ENCODE results near the gene ARMC7. TPM values are rescaled to one million over a fixed set of nuclear protein-coding genes. Genes with fewer than 3 reads are reported as not detected.
A peak's percentile ranks its signal among the peaks of the same experiment; 100 is the strongest.

Gene ARMC7
- 10 to 100 TPM in 1 of 9 donors, 1 to 10 TPM in 8; 3.7 to 13.8 (median 8.8) TPM for total RNA-seq
- polyA plus RNA-seq = 1 to 10 TPM; 5.5 to 7.1 (median 5.8) TPM
- long read RNA-seq, donor 1, partial matches to known transcripts = 0 of 2 reads
- long read RNA-seq, donor 1, other reads (novel, unspliced or antisense) = 0 of 2 reads
- long read RNA-seq, donor 2, partial matches to known transcripts = 0 of 1 reads
- long read RNA-seq, donor 2, other reads (novel, unspliced or antisense) = 0 of 1 reads
- long read RNA-seq, donor 3, partial matches to known transcripts = 0 of 1 reads
- long read RNA-seq, donor 3, other reads (novel, unspliced or antisense) = 0 of 1 reads
- long read RNA-seq, donor 4, partial matches to known transcripts = 2 of 8 reads
- long read RNA-seq, donor 4, other reads (novel, unspliced or antisense) = 1 of 8 reads
- long read RNA-seq, donor 5, transcript ARMC7-201 (3 exons, 2,126 nt) = major isoform, 14 of 16 reads
- long read RNA-seq, donor 5, partial matches to known transcripts = 0 of 16 reads
- long read RNA-seq, donor 5, other reads (novel, unspliced or antisense) = 1 of 16 reads
- long read RNA-seq, donor 6, partial matches to known transcripts = 0 of 1 reads
- long read RNA-seq, donor 6, other reads (novel, unspliced or antisense) = 1 of 1 reads
- long read RNA-seq, donor 7 = 0 reads
- long read RNA-seq, donor 8, partial matches to known transcripts = 0 of 3 reads
- long read RNA-seq, donor 8, other reads (novel, unspliced or antisense) = 0 of 3 reads
- long read RNA-seq, donor 9 = 0 reads
- long read RNA-seq, donor 10, partial matches to known transcripts = 0 of 2 reads
- long read RNA-seq, donor 10, other reads (novel, unspliced or antisense) = 0 of 2 reads

DNA sequence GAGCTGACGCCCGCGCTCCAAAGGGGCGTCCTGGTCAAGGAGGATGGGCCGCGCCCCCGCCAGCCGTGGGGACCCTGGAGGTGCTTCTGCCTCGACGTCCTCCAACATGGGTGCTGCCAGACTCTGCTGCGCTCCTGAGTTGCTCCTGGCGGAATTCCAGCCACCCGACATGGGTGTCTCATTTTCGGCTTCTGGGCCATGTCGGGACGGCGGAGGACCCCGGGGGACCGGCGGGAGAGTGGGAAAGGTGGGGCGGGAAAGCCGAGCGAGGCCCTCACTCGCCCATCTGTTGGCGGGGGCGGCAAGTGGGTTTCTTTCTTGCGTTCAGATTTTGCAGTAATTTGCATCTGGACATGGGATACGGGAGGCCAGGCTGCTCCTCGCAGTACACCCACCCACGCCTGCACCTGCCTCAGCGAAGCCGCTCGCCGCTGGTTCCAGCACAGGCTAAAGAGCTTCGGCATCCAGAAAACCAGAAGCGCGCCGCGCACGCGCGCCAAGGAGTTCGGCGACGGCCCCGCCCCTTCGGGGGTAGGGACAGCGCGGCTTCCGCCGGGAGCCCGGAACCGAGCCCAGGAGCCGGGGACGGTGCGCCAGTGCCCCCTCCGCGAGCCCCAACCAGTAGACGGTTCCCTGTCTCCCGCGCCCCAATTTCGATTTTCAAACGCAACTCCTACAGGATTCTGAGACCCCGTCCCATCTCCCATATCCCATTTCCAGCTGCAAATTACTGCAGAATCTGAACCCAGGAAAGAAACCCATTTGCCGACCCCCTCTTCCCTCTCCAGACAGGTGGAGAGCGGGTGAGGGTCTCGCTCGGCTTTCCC is at the start of gene ARMC7:
Gene ARMC7, plus strand, starts transcription at position 563 of the 827 bp plus-strand sequence. CDS start 320 bp downstream, outside the sequence.
- Histone ChIP-seq H3K36me3 (replicated peaks in 1 of 2) (no peaks in the 10 kb centered on the region), H3K27me3 (no peaks in the 10 kb centered on the region), H3K27ac (peak within 1 kb of the TSS in 2 of 5 donors; percentile 60 to 65), H3K4me1 (replicated peaks in 1 of 2) (peaks cover 0 to 25% of the 10 kb centered on the region in 2 donors), H3K4me3 (peak within 1 kb of the TSS in 3 of 4 donors; percentile 51 to 92 (median 85)), H3K9me3 (replicated peaks in 1 of 3) (no peaks in the 10 kb centered on the region)
- peak; percentile 84 to 93 (median 89) for DNase-seq
- WGBS, 4 donors = 1% methylated on average over 44 to 68 of the region's 68 CpGs
- TF ChIP-seq, protein P1, sequence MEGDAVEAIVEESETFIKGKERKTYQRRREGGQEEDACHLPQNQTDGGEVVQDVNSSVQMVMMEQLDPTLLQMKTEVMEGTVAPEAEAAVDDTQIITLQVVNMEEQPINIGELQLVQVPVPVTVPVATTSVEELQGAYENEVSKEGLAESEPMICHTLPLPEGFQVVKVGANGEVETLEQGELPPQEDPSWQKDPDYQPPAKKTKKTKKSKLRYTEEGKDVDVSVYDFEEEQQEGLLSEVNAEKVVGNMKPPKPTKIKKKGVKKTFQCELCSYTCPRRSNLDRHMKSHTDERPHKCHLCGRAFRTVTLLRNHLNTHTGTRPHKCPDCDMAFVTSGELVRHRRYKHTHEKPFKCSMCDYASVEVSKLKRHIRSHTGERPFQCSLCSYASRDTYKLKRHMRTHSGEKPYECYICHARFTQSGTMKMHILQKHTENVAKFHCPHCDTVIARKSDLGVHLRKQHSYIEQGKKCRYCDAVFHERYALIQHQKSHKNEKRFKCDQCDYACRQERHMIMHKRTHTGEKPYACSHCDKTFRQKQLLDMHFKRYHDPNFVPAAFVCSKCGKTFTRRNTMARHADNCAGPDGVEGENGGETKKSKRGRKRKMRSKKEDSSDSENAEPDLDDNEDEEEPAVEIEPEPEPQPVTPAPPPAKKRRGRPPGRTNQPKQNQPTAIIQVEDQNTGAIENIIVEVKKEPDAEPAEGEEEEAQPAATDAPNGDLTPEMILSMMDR (IDR thresholded peaks at IDR 0.05) = no peak
- peak in 1 of 2 donors; percentile 52 for TF ChIP-seq POLR2A (IDR thresholded peaks at IDR 0.05)
- intact Hi-C loops (cut with DNase I) = loop anchor here (5.0 to 10.0 kb wide), 6 partner anchors 47 to 145 kb away; partner anchors contain the start of gene NUP85 (in 1 of the 2)

DNA sequence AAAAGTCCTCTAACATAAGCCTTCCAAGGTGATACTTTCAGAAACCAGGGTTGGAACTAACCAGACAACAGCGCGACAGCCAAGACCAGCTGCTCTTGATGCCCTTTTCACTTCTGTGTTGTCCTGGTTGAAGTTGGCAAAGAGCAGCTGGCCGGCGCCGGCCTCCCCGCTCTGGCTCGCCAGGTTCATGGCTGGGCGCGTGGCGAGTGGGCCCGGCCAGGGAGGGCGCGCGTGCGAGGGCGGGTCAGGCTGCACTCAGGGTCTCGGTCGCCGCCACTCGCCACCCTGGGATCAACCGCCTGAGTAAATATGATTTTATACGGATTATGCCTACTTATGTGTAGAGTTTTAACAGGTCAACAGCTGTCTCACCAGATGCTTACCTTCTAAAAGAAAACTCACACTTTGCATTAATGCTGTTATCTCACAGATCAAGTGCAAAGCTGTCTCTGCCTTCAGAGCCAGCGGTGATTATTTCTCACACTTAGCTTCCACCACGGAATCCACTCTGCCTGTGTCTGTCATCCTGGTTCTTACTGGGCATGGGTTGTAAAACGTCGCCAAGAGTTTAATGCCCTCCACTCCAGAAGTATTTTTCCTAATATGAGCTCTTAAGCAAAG is 49.2 kb upstream of the ARMC7 start:
- Histone ChIP-seq H3K4me1 (replicated peaks in 1 of 2) (no peaks in the 10 kb centered on the region), H3K9me3 (replicated peaks in 1 of 3) (no peaks in the 10 kb centered on the region), H3K4me3 (no peak overlapping the region), H3K36me3 (replicated peaks in 1 of 2) (peaks cover 0 to 62% of the 10 kb centered on the region in 2 donors), H3K27ac (peak overlapping the region in 1 of 5 donors; percentile 36), H3K27me3 (no peaks in the 10 kb centered on the region)
- TF ChIP-seq POLR2A (IDR thresholded peaks at IDR 0.05) = no peak
- TF ChIP-seq, protein P1 (IDR thresholded peaks at IDR 0.05) = no peak
- no peak for DNase-seq
- 93 to 95% (median 94%) methylated on average over 25 to 26 of the region's 26 CpGs for WGBS, 4 donors
- intact Hi-C loops (cut with DNase I) = loop anchor here in 1 of 2 donors (5.0 to 10.0 kb wide), 2 partner anchors 47 to 56 kb away; partner anchors contain the start of gene ARMC7

DNA sequence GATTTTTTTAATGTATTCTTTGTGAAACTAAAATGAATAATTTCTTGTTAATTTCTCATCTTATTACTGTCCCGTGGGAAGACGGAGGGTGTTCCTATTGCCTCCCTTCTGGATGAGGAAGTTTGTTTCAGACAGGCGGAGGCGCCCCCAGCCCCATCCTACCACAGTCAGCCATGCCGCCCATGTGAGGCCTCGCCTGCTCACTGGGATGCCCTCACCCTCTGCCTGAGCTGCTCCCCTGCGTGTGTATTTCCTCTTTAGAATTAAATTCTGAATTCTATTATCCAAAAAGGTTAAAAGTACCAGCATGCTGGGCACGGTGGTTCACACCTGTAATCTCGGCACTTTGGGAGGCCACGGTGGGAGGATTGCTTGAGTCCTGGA is 48.7 kb upstream of the ARMC7 start:
- 89 to 97% (median 93%) methylated on average over 10 of the region's 10 CpGs for WGBS, 4 donors
- intact Hi-C loops (cut with DNase I) = loop anchor here in 1 of 2 donors (5.0 to 10.0 kb wide), 2 partner anchors 46 to 56 kb away; partner anchors contain the start of gene ARMC7
- H3K27ac ChIP-seq = no peak overlapping the region

More for the DNA sequence above, 48.7 kb upstream of the ARMC7 start:
- H3K4me3 ChIP-seq = no peak overlapping the region
- H3K4me1 ChIP-seq (replicated peaks in 1 of 2) = no peaks in the 10 kb centered on the region
- H3K36me3 ChIP-seq (replicated peaks in 1 of 2) = peaks cover 0 to 58% of the 10 kb centered on the region in 2 donors
- DNase-seq = no peak
- TF ChIP-seq, protein P1 (IDR thresholded peaks at IDR 0.05) = no peak
- TF ChIP-seq POLR2A (IDR thresholded peaks at IDR 0.05) = no peak
- H3K9me3 ChIP-seq (replicated peaks in 1 of 3) = no peaks in the 10 kb centered on the region
- no peaks in the 10 kb centered on the region for H3K27me3 ChIP-seq
